Calu3 (cell line): ENCODE data around the gene CPA2. TPM values are rescaled to one million over a fixed set of nuclear protein-coding genes. Genes with fewer than 3 reads are reported as not detected.

Experiments
- BruUV-seq: library from RNA; stranded (reverse); fragments of 400-500 nt; replicated peaks from 2 replicates; lab custom pipeline; 2021; lab: Mats Ljungman, UMichigan
- CTCF ChIA-PET: fragments of 300-600 bp; sonication (Branson Sonifier 250); formaldehyde crosslinking; loops from one replicate; lab custom pipeline; 2022; ENCODE audit warnings: antibody characterized with exemption; lab: Charles Lee
- DNase-seq: peaks from one replicate; pipeline ENCODE4 v3.0.0; 2022
- H3K27ac Mint-ChIP-seq: one replicate; pipeline ENCODE4 v1.8.0; 2022; ENCODE audit warnings: mixed read lengths; ENCODE audit not compliant: unreplicated experiment
- H3K27me3 Mint-ChIP-seq: one replicate; pipeline ENCODE4 v1.8.0; 2022; ENCODE audit warnings: mixed read lengths; ENCODE audit not compliant: unreplicated experiment
- H3K36me3 Mint-ChIP-seq: one replicate; pipeline ENCODE4 v1.8.0; 2022; ENCODE audit warnings: mild to moderate bottlenecking, moderate library complexity, mixed read lengths; ENCODE audit not compliant: insufficient read depth, unreplicated experiment
- H3K4me1 Mint-ChIP-seq: one replicate; pipeline ENCODE4 v1.8.0; 2022; ENCODE audit warnings: mild to moderate bottlenecking, low read depth, mixed read lengths; ENCODE audit not compliant: unreplicated experiment
- H3K4me3 Mint-ChIP-seq: one replicate; pipeline ENCODE4 v1.8.0; 2022; ENCODE audit warnings: mild to moderate bottlenecking, low read depth, moderate library complexity, mixed read lengths; ENCODE audit not compliant: unreplicated experiment
- H3K9me3 Mint-ChIP-seq: one replicate; pipeline ENCODE4 v1.8.0; 2022; ENCODE audit warnings: low read depth, mixed read lengths; ENCODE audit not compliant: unreplicated experiment
- CTCF ChIP-seq: fragments of 200-600 bp; IDR thresholded peaks from one replicate; pipeline ENCODE4 v1.8.0; 2022; ENCODE audit warnings: antibody characterized with exemption; ENCODE audit not compliant: unreplicated experiment
- intact Hi-C: fragments of 100-400 bp; cut with micrococcal nuclease; formaldehyde crosslinking; loops from one replicate; pipeline ENCODE4 v1.10.0; 2022; ENCODE audit not compliant: unreplicated experiment
- total RNA-seq: library from RNA; stranded (reverse); gene quantifications from 2 replicates; pipeline ENCODE4 v1.2.3, GENCODE V29; 2022

The CPA2 gene
- total RNA-seq, 1 experiment from 2014 or later, result not detected

GRCh38 chr7:130254555-130254954, 12.1 kb upstream of the CPA2 start:
- CTCF ChIA-PET, result no interaction called here
- H3K27me3 Mint-ChIP-seq, result peaks cover 35% of the 10 kb centered on the region
- H3K9me3 Mint-ChIP-seq, result peaks cover 5% of the 10 kb centered on the region
- DNase-seq, result no peak
- no peak overlapping the region for H3K27ac Mint-ChIP-seq
- no peak for TF ChIP-seq CTCF
- H3K4me1 Mint-ChIP-seq, result no peaks in the 10 kb centered on the region
- H3K4me3 Mint-ChIP-seq, result no peak overlapping the region
- intact Hi-C loops, result no loop called here
- no peaks in the 10 kb centered on the region for H3K36me3 Mint-ChIP-seq
- BruUV-seq, result no TSS peak

GRCh38 chr7:130256704-130257103, 10.0 kb upstream of the CPA2 start:
- CTCF ChIA-PET, result no interaction called here
- Mint-ChIP-seq H3K4me1 (no peaks in the 10 kb centered on the region), H3K27me3 (peaks cover 27% of the 10 kb centered on the region), H3K36me3 (no peaks in the 10 kb centered on the region), H3K4me3 (no peak overlapping the region), H3K9me3 (peaks cover 5% of the 10 kb centered on the region), H3K27ac (no peak overlapping the region)
- TF ChIP-seq CTCF, result no peak
- no peak for DNase-seq
- BruUV-seq, result no TSS peak
- intact Hi-C loops, result no loop called here

GRCh38 chr7:130258494-130259078, 8.1 kb upstream of the CPA2 start:
- Mint-ChIP-seq H3K36me3 (no peaks in the 10 kb centered on the region), H3K4me1 (no peaks in the 10 kb centered on the region), H3K27me3 (peaks cover 8% of the 10 kb centered on the region), H3K9me3 (peaks cover 2% of the 10 kb centered on the region), H3K27ac (no peak overlapping the region), H3K4me3 (no peak overlapping the region)
- TF ChIP-seq CTCF, result no peak
- CTCF ChIA-PET, result no interaction called here
- intact Hi-C loops, result no loop called here
- DNase-seq, result no peak
- no TSS peak for BruUV-seq

GRCh38 chr7:130262448-130262847, 4.2 kb upstream of the CPA2 start:
- TF ChIP-seq CTCF, result no peak
- Mint-ChIP-seq H3K27ac (no peak overlapping the region), H3K4me1 (no peaks in the 10 kb centered on the region), H3K27me3 (peaks cover 25% of the 10 kb centered on the region), H3K9me3 (no peaks in the 10 kb centered on the region), H3K36me3 (no peaks in the 10 kb centered on the region), H3K4me3 (no peak overlapping the region)
- no TSS peak for BruUV-seq
- CTCF ChIA-PET, result interaction anchor here (0.7 kb wide), 1 partner anchor 464 kb away, joined by 3 read pairs; no protein-coding TSS in a partner anchor
- intact Hi-C loops, result no loop called here
- no peak for DNase-seq
